Bronchial epithelial cell (primary cell): ENCODE results near the gene NWD2. TPM values are rescaled to one million over a fixed set of nuclear protein-coding genes. Genes with fewer than 3 reads are reported as not detected.
"Not testable (repeated sequence)": the region's sequence is repeated elsewhere in the genome, so short reads cannot be mapped to it uniquely, and the experiment has no call there.

Experiments used
- DNase-seq: peaks from one replicate; pipeline ENCODE4 v3.0.0-alpha.2; 2010; ENCODE audit warnings: low read depth
- FAIRE-seq: peaks from 2 replicates; lab custom pipeline; 2011; peaks lifted over from hg19 to GRCh38; lab: Jason Lieb, UNC
- H3K27me3 ChIP-seq: 2 replicates; pipeline ENCODE4 v1.5.1; 2011; ENCODE audit warnings: low read length; ENCODE audit not compliant: control insufficient read depth, insufficient read depth
- H3K36me3 ChIP-seq: 2 replicates; pipeline ENCODE4 v1.5.1; 2011; ENCODE audit warnings: low read length; ENCODE audit not compliant: control insufficient read depth, insufficient read depth
- H3K4me3 ChIP-seq: 2 replicates; pipeline ENCODE4 v1.5.1; 2011; ENCODE audit warnings: mild to moderate bottlenecking, low read depth, low read length, control low read depth
- total RNA-seq: library from RNA; depleted of rRNA; stranded (reverse); fragments of >200 nt; gene quantifications from 2 replicates; pipeline ENCODE4 v1.2.1, GENCODE V29; 2014
- TF ChIP-seq, protein P1 (sequence below): IDR thresholded peaks from 2 replicates; pipeline ENCODE4 v1.5.1; 2011; ENCODE audit warnings: mild to moderate bottlenecking, moderate library complexity, low read length, control low read depth, inconsistent platforms; ENCODE audit not compliant: insufficient read depth, severe bottlenecking

NWD2 gene
- total RNA-seq, 1 donor from 2014 or later = 0.26 TPM

DNA sequence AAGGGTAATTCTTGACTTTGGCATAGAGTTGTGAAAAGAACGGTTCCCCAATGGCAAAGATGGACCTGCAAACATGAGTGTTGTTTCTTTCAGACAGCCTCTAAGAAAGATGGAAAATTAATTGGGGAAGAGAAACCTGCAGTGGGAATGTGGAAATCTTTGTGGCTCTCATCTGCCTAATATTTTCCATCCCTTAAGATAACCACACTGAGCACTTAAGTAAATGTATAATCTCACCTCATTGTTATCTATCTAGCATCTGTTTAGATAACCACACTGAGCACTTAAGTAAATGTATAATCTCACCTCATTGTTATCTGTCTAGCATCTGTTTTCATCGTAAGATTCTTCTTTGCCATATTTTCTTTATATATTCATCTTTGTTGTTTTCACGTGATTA lies 149.3 kb downstream of the NWD2 start:
- H3K36me3 ChIP-seq = no peaks in the 10 kb centered on the region
- TF ChIP-seq, protein P1, sequence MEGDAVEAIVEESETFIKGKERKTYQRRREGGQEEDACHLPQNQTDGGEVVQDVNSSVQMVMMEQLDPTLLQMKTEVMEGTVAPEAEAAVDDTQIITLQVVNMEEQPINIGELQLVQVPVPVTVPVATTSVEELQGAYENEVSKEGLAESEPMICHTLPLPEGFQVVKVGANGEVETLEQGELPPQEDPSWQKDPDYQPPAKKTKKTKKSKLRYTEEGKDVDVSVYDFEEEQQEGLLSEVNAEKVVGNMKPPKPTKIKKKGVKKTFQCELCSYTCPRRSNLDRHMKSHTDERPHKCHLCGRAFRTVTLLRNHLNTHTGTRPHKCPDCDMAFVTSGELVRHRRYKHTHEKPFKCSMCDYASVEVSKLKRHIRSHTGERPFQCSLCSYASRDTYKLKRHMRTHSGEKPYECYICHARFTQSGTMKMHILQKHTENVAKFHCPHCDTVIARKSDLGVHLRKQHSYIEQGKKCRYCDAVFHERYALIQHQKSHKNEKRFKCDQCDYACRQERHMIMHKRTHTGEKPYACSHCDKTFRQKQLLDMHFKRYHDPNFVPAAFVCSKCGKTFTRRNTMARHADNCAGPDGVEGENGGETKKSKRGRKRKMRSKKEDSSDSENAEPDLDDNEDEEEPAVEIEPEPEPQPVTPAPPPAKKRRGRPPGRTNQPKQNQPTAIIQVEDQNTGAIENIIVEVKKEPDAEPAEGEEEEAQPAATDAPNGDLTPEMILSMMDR = no peak
- no peak overlapping the region for H3K4me3 ChIP-seq
- DNase-seq (no peak), FAIRE-seq (no peak)
- H3K27me3 ChIP-seq = no peaks in the 10 kb centered on the region

DNA sequence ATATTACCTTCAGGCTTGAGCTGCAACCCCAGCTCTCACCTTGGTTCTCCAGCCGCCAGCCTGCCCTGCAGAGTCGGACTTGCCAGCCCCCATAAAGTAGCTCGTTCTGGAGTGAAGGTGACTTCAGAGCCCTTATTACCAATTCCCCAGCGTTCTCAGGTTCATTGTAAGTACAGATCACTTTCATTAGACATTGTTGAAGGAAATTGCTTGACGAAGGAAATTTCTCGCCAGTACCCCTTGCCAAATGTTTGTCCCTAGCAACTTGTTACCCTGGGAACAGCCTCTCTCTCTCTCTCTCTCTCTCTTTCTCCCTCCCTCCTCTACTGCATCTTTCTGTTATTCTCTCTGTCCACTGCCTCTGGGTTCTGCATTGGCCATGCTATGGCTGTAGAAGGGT lies 153.0 kb downstream of the NWD2 start:
- Histone ChIP-seq H3K36me3 (no peaks in the 10 kb centered on the region), H3K4me3 (no peak overlapping the region), H3K27me3 (no peaks in the 10 kb centered on the region)
- FAIRE-seq = no peak
- no peak for DNase-seq
- TF ChIP-seq, protein P1 = no peak

DNA sequence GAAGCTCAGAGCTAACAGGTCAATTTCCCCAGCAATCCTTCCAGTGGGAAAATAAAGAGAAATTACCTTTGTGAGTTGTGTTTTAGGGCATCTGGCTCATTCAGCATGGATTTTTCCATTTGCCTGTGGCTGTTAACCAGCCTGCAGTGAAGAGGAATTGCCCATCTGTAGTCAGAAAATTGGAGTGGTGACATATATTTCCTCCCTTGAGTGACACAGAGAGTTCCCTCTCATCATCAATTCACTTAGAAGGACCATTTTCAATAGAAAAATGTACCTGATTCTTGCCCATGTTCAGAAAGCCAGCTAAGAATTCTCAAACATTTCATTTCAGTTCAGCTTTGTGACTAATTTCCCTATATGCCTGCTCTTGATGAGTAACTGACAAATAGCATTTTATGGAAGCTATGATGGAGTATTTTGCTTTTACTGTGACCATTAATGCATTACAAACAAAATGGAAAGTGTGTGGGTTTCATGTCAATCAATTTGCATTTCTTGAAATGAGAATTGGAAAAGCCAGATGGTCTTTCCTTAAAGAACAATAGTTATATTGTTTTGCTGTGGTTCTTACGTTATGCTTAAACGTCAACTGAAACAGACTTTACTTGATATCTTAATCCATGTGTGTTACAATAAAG lies 155.8 kb downstream of the NWD2 start:
- H3K27me3 ChIP-seq = no peaks in the 10 kb centered on the region
- H3K4me3 ChIP-seq = no peak overlapping the region
- H3K36me3 ChIP-seq = no peaks in the 10 kb centered on the region
- DNase-seq (no peak), FAIRE-seq (no peak)
- TF ChIP-seq, protein P1 = no peak

DNA sequence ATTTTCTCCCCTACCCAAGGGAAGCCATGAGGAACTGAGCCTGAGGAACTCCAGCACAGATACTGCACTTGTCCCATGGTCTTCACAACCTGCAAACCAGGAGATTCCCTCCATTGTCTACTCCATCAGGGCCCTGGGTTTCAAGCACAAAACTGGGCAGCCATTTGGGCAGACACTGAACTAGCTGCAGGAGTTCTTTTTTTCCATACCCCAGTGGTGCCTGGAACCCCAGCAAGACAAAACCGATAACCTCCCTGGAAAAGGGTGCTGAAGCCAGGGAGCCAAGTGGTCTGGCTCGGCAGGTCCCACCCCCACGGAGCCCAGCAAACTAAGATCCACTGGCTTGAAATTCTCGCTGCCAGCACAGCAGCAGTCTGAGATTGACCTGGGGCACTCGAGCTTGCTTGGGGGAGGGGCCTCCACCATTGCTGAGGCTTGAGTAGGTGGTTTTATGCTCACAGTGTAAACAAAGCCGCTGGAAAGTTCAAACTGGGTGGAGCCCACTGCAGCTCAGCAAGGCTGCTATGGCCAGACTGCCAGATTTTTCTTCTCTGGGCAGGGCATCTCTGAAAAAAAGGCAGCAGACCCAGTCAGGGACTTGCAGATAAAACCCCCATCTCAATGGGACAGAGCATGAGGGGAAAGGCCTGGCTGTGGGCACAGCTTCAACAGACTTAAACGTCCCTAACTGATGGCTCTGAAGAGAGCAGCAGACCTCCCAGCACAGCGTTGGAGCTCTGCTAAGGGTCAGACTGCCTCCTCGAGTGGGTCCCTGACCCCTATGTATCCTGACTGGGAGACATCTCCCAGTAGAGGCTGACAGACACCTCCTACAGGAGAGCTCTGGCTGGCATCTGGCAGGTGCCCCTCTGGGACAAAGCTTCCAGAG lies 163.6 kb downstream of the NWD2 start:
- not testable (repeated sequence) for H3K27me3 ChIP-seq, H3K4me3 ChIP-seq, H3K36me3 ChIP-seq, FAIRE-seq
- peak; percentile 55 for DNase-seq

DNA sequence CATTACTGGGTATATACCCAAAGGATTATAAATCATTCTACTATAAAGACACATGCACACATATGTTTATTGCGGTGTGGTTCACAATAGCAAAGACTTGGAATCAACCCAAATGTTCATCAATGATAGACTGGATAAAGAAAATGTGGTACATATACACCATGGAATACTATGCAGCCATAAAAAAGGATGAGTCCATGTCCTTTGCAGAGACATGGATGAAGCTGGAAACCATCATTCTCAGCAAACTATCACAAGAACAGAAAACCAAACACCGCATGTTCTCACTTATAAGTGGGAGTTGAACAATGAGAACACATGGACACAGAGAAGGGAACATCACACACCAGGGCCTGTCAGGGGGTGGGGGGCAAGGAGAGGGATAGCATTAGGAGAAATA lies 169.1 kb downstream of the NWD2 start:
- DNase-seq, FAIRE-seq, H3K36me3 ChIP-seq, H3K4me3 ChIP-seq, H3K27me3 ChIP-seq: not testable (repeated sequence)

DNA sequence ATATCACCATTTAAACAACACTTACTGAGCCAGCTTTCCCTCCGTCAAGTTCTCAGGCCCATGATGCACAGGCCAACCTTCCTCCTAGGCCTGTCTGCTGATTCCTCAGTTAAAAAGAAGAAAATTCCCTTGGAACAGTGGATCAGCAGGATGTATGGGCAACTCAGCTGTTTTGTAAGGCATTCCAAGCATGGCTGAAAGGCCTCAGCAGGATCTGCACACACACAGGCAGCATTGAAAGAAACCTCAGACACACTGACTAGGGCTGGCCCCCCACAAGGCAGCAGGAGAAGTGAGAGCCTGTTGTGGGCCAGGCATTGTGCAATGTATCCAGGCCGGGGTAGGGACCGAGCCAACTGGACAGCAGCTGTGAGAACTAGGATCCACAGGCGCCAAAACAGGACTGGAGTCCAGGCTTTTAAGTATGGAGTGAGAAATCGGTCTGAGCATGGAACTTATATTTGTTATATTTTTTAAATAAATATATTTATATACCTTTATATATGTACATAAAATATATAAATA lies 171.4 kb downstream of the NWD2 start:
- FAIRE-seq (no peak), DNase-seq (no peak)
- Histone ChIP-seq H3K4me3 (no peak overlapping the region), H3K27me3 (no peaks in the 10 kb centered on the region), H3K36me3 (no peaks in the 10 kb centered on the region)
- TF ChIP-seq, protein P1 = no peak
